Uterus (tissue), 4 donors: ENCODE results near the gene LARP1. TPM values are rescaled to one million over a fixed set of nuclear protein-coding genes. Genes with fewer than 3 reads are reported as not detected.

Experiments used
- DNase-seq, 2 donors: peaks; one replicate each; pipeline ENCODE4 v3.0.0-alpha.2; 2019 to 2020
- H3K27ac ChIP-seq, 2 donors: fragments of 200-600 bp; sonication (generic); 1 replicate in 1 of 2; 2 replicates in 1 of 2; pipeline ENCODE4 v1.5.1; 2016 to 2018
- H3K27me3 ChIP-seq, 2 donors: fragments of 200-600 bp; sonication (generic); one replicate each; pipeline ENCODE4 v1.5.1; 2018 to 2019; ENCODE audit warnings: control low read depth in 1 of 2
- H3K36me3 ChIP-seq, 2 donors: fragments of 200-600 bp; sonication (generic); one replicate each; pipeline ENCODE4 v1.5.1; 2019; ENCODE audit warnings: control low read depth in 1 of 2
- H3K4me1 ChIP-seq, 2 donors: fragments of 200-600 bp; sonication (generic); one replicate each; pipeline ENCODE4 v1.5.1; 2018 to 2019; ENCODE audit warnings: control low read depth in 1 of 2
- H3K4me3 ChIP-seq, 2 donors: fragments of 200-600 bp; sonication (generic); 1 replicate in 1 of 2; 2 replicates in 1 of 2; pipeline ENCODE4 v1.5.1; 2018 to 2019; ENCODE audit warnings: mild to moderate bottlenecking in 1 of 2
- H3K9me3 ChIP-seq, 2 donors: fragments of 200-600 bp; sonication (generic); one replicate each; pipeline ENCODE4 v1.5.1; 2019; ENCODE audit warnings: control low read depth in 1 of 2
- CTCF ChIP-seq, 4 experiments: fragments of 200-600 bp in 2 of 4; fragments of 450-650 bp in 2 of 4; sonication (generic) in 2 of 4; IDR thresholded peaks; one replicate each; pipeline ENCODE4 v1.5.1; 2016 to 2019; ENCODE audit warnings: antibody characterized with exemption in 4 of 4, mild to moderate bottlenecking in 2 of 4, moderate library complexity in 1 of 4
- POLR2A ChIP-seq, 2 donors: fragments of 450-650 bp; IDR thresholded peaks; one replicate each; pipeline ENCODE4 v1.6.1; 2016; ENCODE audit warnings: antibody characterized with exemption in 2 of 2, mild to moderate bottlenecking in 1 of 2, moderate library complexity in 1 of 2
- intact Hi-C: fragments of 100-400 bp; cut with DNase I; formaldehyde crosslinking; loops from one replicate; pipeline ENCODE4 v1.15.1; 2023; ENCODE audit warnings: low total_unique reads
- total RNA-seq, 4 donors: library from RNA; depleted of rRNA in 3 of 4; stranded (reverse); fragments of >200 nt in 3 of 4; gene quantifications; one replicate each; pipeline versions ENCODE4 v1.1.0 to v1.2.4, GENCODE V29; 2014 to 2023
- donor health status: DM: yes; HTN: yes; CAD: no.

The LARP1 gene
- total RNA-seq, 4 donors from 2014 or later, result 33.3 to 202 (median 47.1) TPM

- no peak overlapping the region for H3K27ac ChIP-seq
- no peaks in the 10 kb centered on the region for H3K9me3 ChIP-seq
- no peaks in the 10 kb centered on the region for H3K36me3 ChIP-seq
- no peak overlapping the region for H3K4me3 ChIP-seq
- H3K4me1 ChIP-seq, result no peaks in the 10 kb centered on the region
- H3K27me3 ChIP-seq, result no peaks in the 10 kb centered on the region
- intact Hi-C loops, result no loop called here
- no peak for DNase-seq
- TF ChIP-seq POLR2A (IDR thresholded peaks at IDR 0.05) (no peak), CTCF (IDR thresholded peaks at IDR 0.05) (no peak)
Measured at GRCh38 chr5:154709368-154710305, 45.5 kb upstream of the LARP1 start.

- DNase-seq, result no peak
- TF ChIP-seq CTCF (IDR thresholded peaks at IDR 0.05) (no peak), POLR2A (IDR thresholded peaks at IDR 0.05) (no peak)
- Histone ChIP-seq H3K36me3 (no peaks in the 10 kb centered on the region), H3K4me3 (no peak overlapping the region), H3K4me1 (no peaks in the 10 kb centered on the region), H3K9me3 (no peaks in the 10 kb centered on the region), H3K27me3 (no peaks in the 10 kb centered on the region), H3K27ac (no peak overlapping the region)
- intact Hi-C loops, result no loop called here
Measured at GRCh38 chr5:154712518-154713437, 42.4 kb upstream of the LARP1 start.

- H3K9me3 ChIP-seq, result no peaks in the 10 kb centered on the region
- H3K36me3 ChIP-seq, result no peaks in the 10 kb centered on the region
- no peaks in the 10 kb centered on the region for H3K27me3 ChIP-seq
- TF ChIP-seq POLR2A (IDR thresholded peaks at IDR 0.05), result no peak
- TF ChIP-seq CTCF (IDR thresholded peaks at IDR 0.05), result no peak
- no peak overlapping the region for H3K4me3 ChIP-seq
- intact Hi-C loops, result no loop called here
- no peak overlapping the region for H3K27ac ChIP-seq
- no peaks in the 10 kb centered on the region for H3K4me1 ChIP-seq
- no peak for DNase-seq
Measured at GRCh38 chr5:154713615-154714125, 41.5 kb upstream of the LARP1 start.

GRCh38 chr5:154714266-154714986 lies 40.8 kb upstream of the LARP1 start:
- H3K4me3 ChIP-seq, result no peak overlapping the region
- DNase-seq, result no peak

More at GRCh38 chr5:154714266-154714986, 40.8 kb upstream of the LARP1 start:
- H3K36me3 ChIP-seq, result no peaks in the 10 kb centered on the region
- no peak for TF ChIP-seq POLR2A (IDR thresholded peaks at IDR 0.05)
- TF ChIP-seq CTCF (IDR thresholded peaks at IDR 0.05), result no peak
- H3K27me3 ChIP-seq, result no peaks in the 10 kb centered on the region
- no peaks in the 10 kb centered on the region for H3K9me3 ChIP-seq
- H3K27ac ChIP-seq, result no peak overlapping the region
- no peaks in the 10 kb centered on the region for H3K4me1 ChIP-seq
- intact Hi-C loops, result no loop called here
